Suprapubic skin (tissue), 3 donors: ENCODE results near the gene UTP15.

Experiments used
- CTCF ChIP-seq, 2 donors: fragments of 200-600 bp in 1 of 2; fragments of 450-650 bp in 1 of 2; sonication (generic) in 1 of 2; IDR thresholded peaks; one replicate each; pipeline ENCODE4 v1.5.1; 2016 to 2019; ENCODE audit warnings: antibody characterized with exemption in 2 of 2, mild to moderate bottlenecking in 1 of 2, moderate library complexity in 1 of 2
- POLR2A ChIP-seq, 2 donors: fragments of 450-650 bp; IDR thresholded peaks; one replicate each; pipeline ENCODE4 v1.6.1; 2017; ENCODE audit warnings: antibody characterized with exemption in 2 of 2, mild to moderate bottlenecking in 2 of 2, moderate library complexity in 2 of 2

GRCh38 chr5:73552642-73553041 lies 12.9 kb upstream of the UTP15 start:
- TF ChIP-seq CTCF (IDR thresholded peaks at IDR 0.05), result no peak
- TF ChIP-seq POLR2A (IDR thresholded peaks at IDR 0.05), result no peak
